Muscle of arm (tissue), 12 donors: ENCODE data around the gene TSEN2. TPM values are rescaled to one million over a fixed set of nuclear protein-coding genes. Genes with fewer than 3 reads are reported as not detected.
A peak's percentile ranks its signal among the peaks of the same experiment; 100 is the strongest.

Experiments used
- DNase-seq: peaks from one replicate; pipeline ENCODE4 v3.0.0-alpha.2; 2013
- polyA plus RNA-seq, 12 donors: library from polyadenylated mRNA; unstranded; fragments of 120-200 nt; gene quantifications; one replicate each; pipeline ENCODE4 v1.2.1, GENCODE V29; 2013; ENCODE audit not compliant: insufficient read length in 12 of 12

Gene TSEN2
- polyA plus RNA-seq, 12 donors = 8.2 to 21.3 (median 11.2) TPM; not detected in 2

DNA sequence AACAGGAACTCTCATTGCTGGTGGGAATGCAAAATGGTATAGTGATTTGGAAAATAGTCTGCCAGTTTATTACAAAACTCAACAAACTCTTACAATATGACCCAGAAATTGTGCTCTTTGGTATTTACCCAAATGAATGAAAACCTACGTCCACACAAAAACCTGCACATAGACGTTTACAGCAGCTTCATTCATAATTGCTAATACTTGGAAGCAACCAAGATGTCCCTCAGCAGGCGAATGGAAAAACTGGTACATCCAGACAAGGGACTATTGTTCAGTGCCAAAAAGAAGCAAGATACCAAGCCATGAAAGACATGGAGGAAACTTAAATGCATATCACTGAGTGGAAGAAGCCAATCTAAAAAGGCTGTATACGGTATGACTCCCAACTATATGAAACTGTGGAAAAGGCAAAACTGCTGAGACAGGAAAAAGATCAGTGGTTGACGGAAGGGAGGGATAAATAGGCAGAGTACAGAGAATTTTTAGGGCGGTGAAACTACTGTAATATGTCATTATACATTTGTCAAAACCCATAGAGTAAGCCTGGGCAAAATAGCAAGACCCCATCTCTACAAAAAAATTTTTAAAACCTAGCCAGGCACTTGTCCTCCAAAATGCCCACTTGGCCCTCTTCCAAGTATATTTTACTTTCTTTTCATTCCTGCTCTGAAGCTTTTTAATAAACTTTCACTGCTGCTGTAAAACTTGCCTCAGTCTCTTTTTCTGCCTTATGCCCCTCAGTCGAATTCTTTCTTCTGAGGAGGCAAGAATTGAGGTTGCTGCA lies 65.9 kb downstream of the TSEN2 start:
- DNase-seq = no peak

DNA sequence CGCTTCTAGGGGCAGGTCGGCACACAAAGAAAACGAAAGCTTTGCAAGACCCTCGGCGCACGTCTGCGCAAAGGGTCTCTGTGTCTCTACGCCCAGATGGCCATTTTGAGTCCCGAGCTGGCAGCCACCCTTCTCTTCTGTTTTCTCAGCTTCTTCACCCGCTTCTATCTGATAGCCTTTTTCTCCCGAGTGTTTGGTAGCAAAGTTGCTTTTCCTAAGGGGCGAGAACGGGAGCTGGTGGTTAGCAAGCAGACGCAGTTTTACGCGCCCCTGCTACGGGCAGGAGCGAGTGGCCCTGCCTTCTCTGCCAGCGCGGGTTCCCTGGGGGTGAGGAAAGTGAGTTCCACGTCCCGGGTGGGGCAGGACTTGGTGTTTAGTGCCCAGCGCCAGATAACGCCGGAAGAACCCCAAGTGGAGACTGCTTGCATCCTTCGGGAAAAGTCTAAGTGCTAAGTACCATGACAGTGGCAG lies 69.7 kb downstream of the TSEN2 start:
- peak; percentile 25 for DNase-seq

DNA sequence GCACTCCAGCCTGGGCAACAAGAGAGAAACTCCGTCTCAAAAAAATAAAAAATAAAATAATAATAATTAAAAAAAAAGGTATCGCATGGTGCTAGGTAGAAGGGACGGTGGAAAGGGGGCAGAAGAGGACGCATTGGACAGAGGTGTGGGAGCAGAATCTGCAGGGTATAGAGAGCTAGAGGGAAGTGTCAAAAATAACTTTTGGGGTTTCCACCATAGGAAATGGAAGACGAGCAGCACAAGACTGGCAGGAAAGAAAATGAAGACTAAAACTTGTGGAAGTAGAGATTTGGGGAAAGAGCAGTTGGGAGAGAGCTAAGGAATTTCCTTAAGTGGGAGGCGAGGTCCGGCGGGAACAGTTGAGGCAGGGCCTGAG lies 72.0 kb downstream of the TSEN2 start:
- DNase-seq = no peak

DNA sequence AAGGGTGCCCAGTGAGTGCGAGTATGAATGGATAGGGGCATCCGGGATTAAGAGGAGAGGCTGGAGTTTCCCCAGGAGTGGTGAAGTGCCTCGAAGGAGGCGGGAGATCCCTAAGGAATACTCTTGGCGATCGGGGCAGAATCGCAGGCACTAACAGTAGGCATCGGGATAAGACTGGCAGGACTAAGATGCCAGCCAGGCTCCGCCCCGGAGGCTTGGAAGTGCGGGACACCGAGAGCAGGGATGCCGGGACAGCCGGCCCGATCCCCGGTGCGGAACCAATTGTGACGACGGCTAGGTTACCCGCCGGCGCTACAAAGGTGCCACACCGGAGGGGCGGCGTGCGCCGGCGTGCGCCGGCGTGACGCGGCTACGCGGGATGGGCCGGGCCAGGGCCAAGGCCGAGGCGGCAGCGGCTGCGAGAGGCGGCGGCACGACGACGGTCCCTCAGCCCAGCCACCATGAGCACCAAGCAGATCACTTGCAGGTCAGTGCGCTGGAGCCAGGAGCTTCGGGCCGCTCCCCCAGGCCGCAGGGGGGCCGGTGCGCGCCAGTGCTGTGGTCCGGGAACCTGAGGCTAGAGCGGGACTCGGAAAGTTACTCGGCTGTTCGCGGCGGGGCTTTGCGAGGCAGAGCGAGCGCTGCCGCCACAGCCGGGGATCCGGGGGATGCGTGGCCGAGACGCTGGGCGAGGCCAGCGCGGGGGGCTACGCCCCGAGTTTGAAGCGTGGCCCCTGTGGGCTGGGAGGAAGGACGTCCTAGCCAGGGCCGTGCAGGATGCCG lies 72.6 kb downstream of the TSEN2 start, which contains the start of gene MKRN2:
TSS of gene MKRN2 (plus strand) at position 398 of the 783 bp plus-strand sequence. CDS start at position 462, 64 bp downstream.
- DNase-seq = peak; percentile 92

DNA sequence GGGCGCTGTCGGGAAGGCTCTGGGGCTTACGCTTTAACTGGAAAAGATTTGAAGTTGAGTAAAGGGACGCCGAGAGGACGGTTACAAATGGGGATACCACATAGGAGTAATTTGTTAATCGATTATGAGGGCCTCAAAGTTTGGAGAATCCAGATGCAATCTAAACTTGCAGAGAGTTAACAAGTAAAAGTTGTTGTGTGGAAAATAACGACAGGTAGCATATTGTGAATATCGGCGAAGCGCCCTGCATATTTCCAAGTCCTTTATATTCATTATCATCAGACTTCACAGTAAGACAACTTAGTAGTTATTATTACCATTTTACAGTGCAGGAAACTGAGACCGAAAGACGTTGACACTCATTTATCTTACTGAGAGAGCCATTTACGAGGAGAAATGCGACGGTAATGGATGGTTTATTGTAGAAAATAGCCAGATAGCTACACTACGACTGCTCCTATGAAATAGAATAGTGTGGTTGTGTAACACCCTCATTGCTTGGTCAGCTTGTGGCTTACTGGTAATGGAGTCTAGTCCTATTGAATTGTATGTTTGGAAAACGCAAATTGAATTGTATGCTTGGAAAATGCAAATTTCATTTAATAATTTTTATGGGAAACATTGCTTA lies 73.3 kb downstream of the TSEN2 start:
- DNase-seq = peak; percentile 13

DNA sequence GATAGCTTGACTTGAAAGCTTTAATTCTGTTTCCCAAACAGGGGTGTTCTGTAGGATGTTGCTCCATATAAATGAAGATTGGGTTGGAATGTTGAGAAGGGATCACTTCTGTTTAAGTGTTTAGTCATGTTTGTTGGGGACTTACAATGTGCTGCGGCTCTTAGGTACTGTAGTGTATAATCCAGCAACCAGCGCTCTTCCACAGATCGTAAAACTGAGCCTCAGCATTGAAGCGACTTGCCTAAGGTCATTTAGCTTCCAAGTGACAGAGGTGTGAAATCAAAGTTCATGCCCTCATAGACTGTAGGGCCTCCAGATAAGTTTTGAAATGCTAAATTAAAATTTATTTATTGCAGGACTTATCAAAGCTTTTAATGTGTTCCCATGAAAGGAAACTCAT lies 74.4 kb downstream of the TSEN2 start:
- no peak for DNase-seq

DNA sequence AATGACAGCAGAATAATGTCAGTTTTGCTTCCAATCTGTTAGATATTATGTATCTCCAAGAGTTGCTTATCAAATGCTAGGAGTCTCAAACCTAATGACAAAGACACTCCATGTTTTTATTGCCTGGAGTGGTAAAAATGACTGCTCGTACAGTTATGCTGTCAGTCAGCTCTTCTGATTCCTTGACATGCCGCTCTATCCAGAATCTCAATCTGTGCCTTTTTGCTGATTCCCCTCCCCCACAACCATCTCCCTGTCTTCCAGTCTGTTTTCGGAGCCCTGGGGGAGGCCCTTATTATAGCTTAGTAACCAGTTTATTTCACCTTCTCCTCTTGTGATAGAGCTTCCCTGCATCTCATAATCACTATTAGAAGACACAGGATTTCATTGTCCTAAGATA lies 75.2 kb downstream of the TSEN2 start:
- DNase-seq = no peak

DNA sequence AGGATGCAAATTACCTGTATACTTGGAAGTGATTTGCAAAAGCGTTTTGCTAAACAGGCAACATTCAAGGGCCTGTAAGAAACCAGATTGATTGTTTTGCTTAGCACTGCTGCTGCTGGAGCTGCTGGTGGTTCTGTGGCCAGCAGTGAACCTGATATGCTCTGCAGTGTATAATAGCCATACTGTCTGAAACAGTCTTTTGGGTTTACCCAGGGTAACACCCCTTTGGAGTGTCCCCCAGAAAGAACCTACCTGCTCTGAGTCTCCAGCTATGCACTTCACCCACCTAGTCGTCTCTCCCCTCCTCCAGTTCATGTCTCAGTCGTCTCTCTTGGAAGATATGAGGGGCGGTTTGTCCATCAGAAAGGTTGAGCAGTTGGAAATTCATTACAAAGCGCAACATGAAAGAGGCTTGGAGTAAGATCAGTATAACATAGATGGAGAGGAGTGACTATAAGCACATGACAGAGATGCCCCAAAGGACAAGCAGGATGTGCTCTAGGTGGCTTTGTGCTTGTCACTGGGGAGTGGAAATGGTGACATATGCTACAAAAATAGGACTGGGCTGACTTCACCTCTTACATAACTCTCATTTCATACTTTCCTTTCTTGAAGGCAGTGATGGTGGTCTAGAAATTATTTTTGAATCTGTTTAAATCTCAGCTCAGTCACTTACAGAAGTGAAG lies 76.4 kb downstream of the TSEN2 start:
- no peak for DNase-seq

DNA sequence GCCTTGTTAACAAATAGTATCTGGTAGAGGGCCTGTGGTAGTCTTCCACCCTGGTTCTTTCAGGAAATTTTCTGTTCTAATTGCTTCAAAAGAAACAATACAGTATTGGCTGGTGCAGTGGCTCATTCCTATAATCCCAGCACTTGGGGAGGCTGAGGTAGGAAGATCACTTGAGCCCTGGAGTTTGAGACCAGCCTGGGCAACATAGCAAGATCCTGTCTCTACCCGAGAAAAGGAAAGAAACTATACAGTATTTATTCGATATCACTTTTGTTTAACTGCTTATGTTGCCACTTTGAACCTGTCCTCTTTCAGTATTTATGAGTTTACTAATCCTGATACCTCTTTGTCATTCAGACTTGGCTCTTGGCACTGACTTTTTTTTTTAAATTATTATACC lies 77.1 kb downstream of the TSEN2 start:
- no peak for DNase-seq

DNA sequence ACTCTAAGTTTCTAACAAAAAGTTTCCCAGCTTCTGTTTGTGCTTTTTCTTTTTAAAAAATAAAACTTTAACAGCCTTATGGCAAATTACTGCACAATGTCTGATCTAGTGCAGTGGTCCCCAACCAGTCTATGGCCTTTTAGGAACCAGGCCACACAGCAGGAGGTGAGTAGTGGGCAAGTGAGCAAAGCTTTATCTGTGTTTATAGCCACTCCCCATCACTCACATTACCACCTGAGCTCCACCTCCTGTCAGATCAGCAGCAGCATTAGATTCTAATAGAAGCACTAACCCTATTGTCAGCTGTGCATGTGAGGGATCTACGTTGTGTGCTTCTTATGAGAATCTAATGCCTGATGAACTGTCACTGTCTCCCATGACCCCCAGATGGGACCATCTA lies 78.2 kb downstream of the TSEN2 start:
- DNase-seq = no peak

DNA sequence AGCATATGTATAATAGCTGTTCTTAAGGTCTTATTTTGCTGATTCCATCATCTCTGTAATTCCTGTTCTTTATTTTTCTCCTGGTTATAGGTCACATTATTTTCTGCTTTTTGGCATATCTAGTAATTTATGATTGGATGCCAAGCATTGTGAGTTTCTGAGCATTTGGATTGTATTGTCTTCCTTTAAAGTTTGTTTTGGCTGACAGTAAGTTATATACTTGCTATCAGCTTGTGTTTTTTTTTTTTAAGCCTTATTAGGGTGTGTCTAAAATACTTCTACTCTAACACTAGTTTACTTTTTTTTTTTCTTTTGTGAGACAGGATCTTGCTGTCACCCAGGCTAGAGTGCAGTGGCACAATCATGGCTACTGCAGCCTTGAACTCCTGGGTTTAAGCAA lies 82.7 kb downstream of the TSEN2 start:
- DNase-seq = no peak

DNA sequence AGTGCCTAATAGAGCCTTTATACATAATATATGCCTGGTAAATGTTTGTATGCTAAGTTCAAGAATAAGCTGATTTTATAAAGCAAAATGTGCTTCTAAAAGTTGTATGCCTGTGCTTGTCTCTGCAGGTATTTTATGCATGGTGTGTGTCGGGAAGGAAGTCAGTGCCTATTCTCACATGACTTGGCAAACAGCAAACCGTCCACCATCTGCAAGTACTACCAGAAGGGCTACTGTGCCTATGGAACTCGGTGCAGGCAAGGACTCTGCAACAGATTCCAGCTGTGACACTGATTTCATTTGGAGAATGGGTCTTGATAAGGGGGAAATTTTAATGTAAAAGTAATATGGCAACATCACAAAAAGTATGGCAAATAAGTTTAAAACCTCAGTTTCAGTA lies 84.5 kb downstream of the TSEN2 start:
- no peak for DNase-seq

DNA sequence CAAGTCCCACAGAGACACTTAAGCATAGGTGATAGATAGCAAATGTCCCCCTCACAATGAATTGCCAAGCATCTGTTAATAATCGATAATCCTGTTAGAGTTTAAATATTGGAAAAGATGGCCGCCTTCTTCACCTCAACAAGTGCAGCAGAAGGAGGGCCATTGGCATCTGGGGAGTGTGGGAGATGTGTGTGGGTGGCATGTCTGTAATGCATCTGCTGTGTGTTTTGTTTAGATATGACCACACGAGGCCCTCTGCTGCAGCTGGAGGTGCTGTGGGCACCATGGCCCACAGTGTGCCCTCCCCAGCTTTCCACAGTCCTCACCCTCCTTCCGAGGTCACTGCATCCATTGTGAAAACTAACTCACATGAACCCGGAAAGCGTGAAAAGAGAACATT lies 85.6 kb downstream of the TSEN2 start:
- no peak for DNase-seq

DNA sequence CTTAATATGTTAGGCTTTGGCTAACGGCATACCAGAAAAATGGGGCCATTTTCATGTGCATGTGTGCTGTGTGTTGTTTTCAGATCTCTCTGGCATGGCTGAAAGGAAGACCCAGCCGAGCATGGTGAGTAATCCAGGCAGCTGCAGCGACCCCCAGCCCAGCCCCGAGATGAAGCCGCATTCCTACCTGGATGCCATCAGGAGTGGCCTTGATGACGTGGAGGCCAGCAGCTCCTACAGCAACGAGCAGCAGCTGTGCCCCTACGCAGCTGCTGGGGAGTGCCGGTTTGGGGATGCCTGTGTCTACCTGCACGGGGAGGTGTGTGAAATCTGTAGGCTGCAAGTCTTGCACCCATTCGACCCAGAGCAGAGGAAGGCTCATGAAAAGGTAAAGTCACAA lies 87.7 kb downstream of the TSEN2 start:
- DNase-seq = no peak

DNA sequence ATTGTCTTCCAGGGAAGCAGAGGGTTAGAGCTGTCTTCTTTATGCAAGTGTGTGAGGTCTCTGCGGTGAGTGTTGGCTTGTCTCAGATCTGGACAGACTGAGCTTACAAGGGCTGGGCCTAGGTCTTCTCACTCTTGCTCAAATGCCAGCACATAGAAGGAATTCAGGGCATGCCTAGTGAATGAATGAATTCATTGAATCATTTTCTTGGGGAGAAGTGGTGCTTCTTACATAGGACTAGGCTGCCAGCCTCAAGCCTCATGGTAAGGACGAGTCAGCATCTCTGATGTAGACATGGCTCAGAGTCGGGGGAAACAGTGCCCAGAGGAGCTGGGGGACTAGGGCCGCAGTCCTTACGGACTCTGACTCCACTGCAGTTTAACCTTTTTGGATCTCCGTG lies 89.9 kb downstream of the TSEN2 start:
- DNase-seq = no peak

DNA sequence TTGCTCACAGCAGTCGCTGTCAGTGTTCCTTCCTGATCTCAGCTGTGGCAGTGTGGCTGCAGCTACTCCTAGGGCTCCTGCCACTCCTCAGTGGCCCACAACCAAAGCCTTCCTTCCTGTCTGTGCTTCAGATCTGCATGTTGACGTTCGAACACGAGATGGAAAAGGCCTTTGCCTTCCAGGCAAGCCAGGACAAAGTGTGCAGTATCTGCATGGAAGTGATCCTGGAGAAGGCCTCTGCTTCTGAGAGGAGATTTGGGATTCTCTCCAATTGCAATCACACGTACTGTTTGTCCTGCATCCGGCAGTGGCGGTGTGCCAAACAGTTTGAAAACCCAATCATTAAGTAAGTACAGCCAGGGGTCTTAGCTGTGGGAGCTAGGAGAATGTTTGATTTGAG lies 90.4 kb downstream of the TSEN2 start:
- DNase-seq = no peak

DNA sequence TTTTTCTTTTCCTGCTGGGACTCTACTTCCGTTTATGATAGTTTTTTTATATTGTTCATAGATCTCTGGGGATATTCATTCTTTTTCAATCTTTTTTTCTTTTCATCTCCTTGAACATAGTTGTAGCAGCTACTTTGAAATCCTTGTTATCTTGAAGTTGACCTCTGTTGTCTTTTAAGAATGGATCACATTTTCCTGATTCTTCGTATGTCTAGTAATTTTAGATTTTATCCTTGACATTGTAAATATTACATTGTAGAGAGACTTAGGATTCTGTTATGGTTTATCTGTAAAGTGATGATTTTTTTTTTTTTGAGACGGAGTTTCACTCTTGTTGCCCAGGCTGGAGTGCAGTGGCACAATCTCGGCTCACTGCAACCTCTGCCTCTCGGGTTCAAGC lies 93.1 kb downstream of the TSEN2 start:
- DNase-seq = no peak

DNA sequence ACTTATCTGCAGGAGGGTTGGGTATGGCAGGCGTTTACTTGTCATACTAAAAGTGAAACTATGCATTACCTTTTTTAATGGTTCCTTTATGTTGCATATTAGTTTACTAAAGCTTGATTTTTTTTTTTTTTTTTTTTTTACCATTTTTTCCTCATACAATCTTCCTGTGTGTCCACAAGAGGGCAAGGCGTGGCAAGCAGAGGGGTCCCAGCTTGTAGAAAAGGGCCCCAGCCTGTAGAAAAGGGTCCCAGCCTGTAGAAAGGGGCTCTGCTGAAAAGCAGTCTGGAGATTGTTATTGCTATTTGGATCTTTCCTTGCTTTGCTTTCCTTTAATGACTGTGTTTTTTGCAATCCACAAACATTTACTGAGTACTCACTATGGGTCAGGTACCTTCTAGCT lies 94.5 kb downstream of the TSEN2 start:
- DNase-seq = no peak

DNA sequence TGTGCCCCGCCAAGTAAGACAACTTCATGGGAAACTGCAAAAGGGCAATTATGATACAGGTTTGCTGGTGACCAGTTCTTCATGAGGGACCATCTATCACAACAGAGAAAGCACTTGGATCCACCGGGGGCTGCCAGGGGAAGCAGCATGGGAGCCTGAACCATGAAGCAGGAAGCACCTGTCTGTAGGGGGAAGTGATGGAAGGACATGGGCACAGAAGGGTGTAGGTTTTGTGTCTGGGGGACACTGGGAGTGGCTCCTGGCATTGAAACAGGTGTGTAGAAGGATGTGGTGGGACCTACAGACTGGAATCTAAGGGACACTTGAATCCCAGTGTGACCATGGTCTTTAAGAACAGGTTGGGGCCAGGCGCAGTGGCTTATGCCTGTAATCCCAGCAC lies 95.2 kb downstream of the TSEN2 start:
- no peak for DNase-seq

DNA sequence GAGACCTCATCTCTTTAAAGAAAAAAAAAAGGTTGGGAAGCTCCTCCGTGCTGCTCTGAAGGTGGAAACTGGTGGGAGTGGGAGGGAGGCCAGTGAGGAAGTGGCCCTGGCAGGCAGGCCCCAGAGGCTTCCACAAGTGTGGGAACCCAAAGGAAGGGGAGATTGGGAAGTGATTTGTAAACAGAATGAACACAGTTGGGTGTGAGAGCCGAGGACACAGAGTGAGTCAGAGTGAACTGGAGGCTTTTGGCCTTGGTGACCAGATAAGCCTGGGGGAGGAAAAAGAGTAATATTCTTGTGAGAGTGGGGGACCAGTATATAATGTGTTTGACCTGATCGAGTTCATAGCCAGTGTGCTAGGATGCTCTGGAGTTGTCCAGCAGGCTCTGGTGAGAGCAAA lies 95.6 kb downstream of the TSEN2 start:
- DNase-seq = no peak

DNA sequence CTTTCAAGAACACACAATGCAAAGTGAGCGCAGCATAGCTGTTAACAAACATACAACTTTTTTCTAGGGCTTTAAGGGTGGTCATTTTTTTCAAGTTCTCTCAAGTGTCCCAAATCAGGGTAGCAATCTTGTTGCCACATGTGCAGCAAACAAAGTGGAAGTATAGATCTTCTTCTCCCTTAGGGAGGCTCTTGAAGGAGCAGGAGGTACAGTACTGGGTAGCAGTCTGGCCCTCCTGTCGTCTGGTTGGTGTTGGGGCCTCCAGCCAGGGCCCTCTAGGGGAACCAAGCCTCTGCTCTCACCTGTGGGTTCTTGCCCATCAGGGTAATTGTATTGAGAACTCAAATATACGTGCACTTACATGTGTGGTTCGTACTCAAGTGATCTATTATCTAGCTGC lies 98.5 kb downstream of the TSEN2 start:
- DNase-seq = no peak
